Measurements from ENCODE around the gene AHSA1. TPM values are rescaled to one million over a fixed set of nuclear protein-coding genes. Genes with fewer than 3 reads are reported as not detected.

Gene AHSA1
- total and polyA plus RNA-seq, 8 donors = 47.2 to 109 (median 77.5) TPM

DNA sequence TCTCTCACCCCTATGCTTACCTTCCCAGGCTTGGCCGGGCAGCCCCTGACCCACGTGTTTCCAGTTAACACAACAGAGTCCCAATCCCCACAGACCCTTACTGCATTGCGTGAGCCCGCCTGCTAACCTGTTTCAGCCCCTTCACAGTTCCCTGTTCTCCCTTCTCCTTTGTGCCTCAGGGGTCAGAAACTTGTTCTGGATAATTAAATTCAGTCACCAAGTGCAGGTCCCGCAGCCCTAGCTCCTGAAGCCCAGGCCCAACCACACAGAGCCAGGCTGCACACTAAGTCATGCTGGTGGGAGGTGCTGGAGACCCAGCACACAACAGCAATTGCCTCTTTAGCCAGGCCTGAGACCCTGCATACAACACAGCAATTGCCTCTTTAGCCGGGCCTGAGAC lies 31.1 kb downstream of the AHSA1 start:
- Histone ChIP-seq H3K27me3 (no peaks in the 10 kb centered on the region), H3K4me3 (no peak overlapping the region), H3K9me3 (no peaks in the 10 kb centered on the region), H3K36me3 (no peaks in the 10 kb centered on the region), H3K4me1 (no peaks in the 10 kb centered on the region), H3K27ac (no peak overlapping the region)
- TF ChIP-seq POLR2AphosphoS5 (IDR thresholded peaks at IDR 0.05) = no peak
- TF ChIP-seq CTCF (IDR thresholded peaks at IDR 0.05) = no peak
- no peak for TF ChIP-seq EP300 (IDR thresholded peaks at IDR 0.05)
- no peak for TF ChIP-seq POLR2A (IDR thresholded peaks at IDR 0.05)
- DNase-seq = no peak
- 84 to 89% (median 87%) methylated on average over 6 of the region's 6 CpGs for WGBS, 5 donors
- intact Hi-C loops (cut with DNase I; ENCODE audit: low total_unique reads) = no loop called here

DNA sequence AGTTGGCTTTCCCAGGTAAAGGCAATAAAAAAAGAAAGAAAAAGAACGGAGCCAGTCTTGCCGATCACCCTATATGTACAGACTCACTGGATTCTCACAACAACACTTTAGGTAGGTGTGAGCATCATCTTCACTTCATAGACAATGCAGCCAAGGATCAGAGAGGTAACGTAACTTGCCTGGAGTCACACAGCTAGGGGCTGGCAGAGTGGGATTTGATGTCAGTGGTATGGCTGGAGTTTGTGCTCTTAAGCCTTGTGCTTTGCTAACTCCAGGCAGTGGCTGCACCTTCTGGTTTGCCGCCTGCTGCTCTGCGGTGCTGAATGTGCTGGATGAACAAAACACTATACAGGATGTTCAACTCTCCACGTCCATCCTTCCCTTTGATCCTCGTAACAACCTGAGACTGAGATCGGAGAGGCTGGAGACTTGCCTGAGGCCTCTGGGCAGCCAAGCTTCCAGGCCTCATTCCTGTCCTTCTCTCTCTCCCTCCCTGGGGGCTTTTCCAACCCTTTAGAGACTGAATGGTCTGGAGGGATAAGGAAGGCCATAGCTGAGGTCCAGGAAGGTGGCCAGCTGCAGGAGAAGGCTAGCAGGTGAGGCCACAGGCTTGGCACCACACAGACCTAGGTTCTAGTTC lies 32.6 kb downstream of the AHSA1 start:
- no peak for TF ChIP-seq POLR2A (IDR thresholded peaks at IDR 0.05)
- TF ChIP-seq CTCF (IDR thresholded peaks at IDR 0.05) = no peak
- no peak for TF ChIP-seq EP300 (IDR thresholded peaks at IDR 0.05)
- TF ChIP-seq POLR2AphosphoS5 (IDR thresholded peaks at IDR 0.05) = no peak
- no peak for DNase-seq
- no peaks in the 10 kb centered on the region for H3K4me1 ChIP-seq
- intact Hi-C loops (cut with DNase I; ENCODE audit: low total_unique reads) = no loop called here
- H3K4me3 ChIP-seq = no peak overlapping the region
- H3K27me3 ChIP-seq = no peaks in the 10 kb centered on the region
- no peaks in the 10 kb centered on the region for H3K9me3 ChIP-seq
- 86 to 91% (median 91%) methylated on average over 8 of the region's 8 CpGs for WGBS, 5 donors
- H3K27ac ChIP-seq = no peak overlapping the region
- no peaks in the 10 kb centered on the region for H3K36me3 ChIP-seq

DNA sequence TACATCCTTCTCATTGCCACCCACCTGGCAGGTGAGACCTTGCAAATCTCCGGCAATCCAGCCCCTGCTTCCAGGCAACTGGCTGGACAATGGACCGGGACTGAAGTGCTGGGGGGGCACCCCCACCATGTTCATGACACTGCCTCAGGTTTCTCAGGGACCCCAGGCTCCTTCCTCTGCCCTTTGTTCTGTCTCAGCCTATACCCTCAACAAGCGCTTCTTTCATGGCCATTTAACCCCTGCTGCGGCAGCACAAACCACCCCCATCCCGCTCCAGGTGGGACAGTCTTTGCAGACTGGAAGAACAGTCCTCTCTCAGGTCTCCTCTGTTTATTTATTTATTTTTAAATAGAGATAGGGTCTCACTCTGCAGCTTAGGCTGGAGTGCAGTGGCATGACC lies 33.2 kb downstream of the AHSA1 start:
- Histone ChIP-seq H3K27ac (no peak overlapping the region), H3K9me3 (no peaks in the 10 kb centered on the region)

GRCh38 chr14:77495334-77495733 lies 37.4 kb downstream of the AHSA1 start:
- Histone ChIP-seq H3K36me3 (no peaks in the 10 kb centered on the region), H3K4me3 (no peak overlapping the region), H3K27me3 (peaks cover 10 to 45% (median 25%) of the 10 kb centered on the region in 3 donors), H3K9me3 (no peaks in the 10 kb centered on the region), H3K4me1 (peaks cover 17 to 19% (median 19%) of the 10 kb centered on the region in 4 donors), H3K27ac (no peak overlapping the region)
- WGBS, 5 donors = 77 to 84% (median 82%) methylated on average over 7 of the region's 7 CpGs
- intact Hi-C loops (cut with DNase I; ENCODE audit: low total_unique reads) = no loop called here
- TF ChIP-seq CTCF (IDR thresholded peaks at IDR 0.05) (no peak), POLR2A (IDR thresholded peaks at IDR 0.05) (no peak), EP300 (IDR thresholded peaks at IDR 0.05) (no peak), POLR2AphosphoS5 (IDR thresholded peaks at IDR 0.05) (no peak)
- no peak for DNase-seq

More for the DNA sequence above, 33.2 kb downstream of the AHSA1 start:
- intact Hi-C loops (cut with DNase I; ENCODE audit: low total_unique reads) = no loop called here
- H3K27me3 ChIP-seq = peaks cover 0 to 5% (median 0%) of the 10 kb centered on the region in 3 donors
- H3K4me3 ChIP-seq = no peak overlapping the region
- no peaks in the 10 kb centered on the region for H3K4me1 ChIP-seq
- 84 to 91% (median 88%) methylated on average over 5 of the region's 5 CpGs for WGBS, 5 donors
- H3K36me3 ChIP-seq = no peaks in the 10 kb centered on the region
- TF ChIP-seq POLR2A (IDR thresholded peaks at IDR 0.05) (no peak), EP300 (IDR thresholded peaks at IDR 0.05) (no peak), CTCF (IDR thresholded peaks at IDR 0.05) (no peak), POLR2AphosphoS5 (IDR thresholded peaks at IDR 0.05) (no peak)
- no peak for DNase-seq
